Naive B cell (primary cell): Measurements from ENCODE around the gene TMEM9. TPM values are rescaled to one million over a fixed set of nuclear protein-coding genes. Genes with fewer than 3 reads are reported as not detected.

Experiments
- ATAC-seq, 2 donors: fragments of 150-1000 bp; cut with Tn5 transposase; 2 replicates each; pipeline ENCODE4 v1.10.0; 2021; ENCODE audit warnings: low read depth in 2 of 2, mild to moderate bottlenecking in 2 of 2, moderate library complexity in 2 of 2
- DNase-seq: peaks from one replicate; pipeline ENCODE4 v3.0.0; 2022
- H3K27ac Mint-ChIP-seq, 6 donors: one replicate each; pipeline ENCODE4 v1.8.0; 2020 to 2022; ENCODE audit warnings: mild to moderate bottlenecking in 6 of 6, mixed read lengths in 6 of 6, moderate library complexity in 5 of 6, inconsistent platforms in 2 of 6
- H3K27me3 Mint-ChIP-seq, 3 donors: one replicate each; pipeline ENCODE4 v1.8.0; 2021 to 2022; ENCODE audit warnings: mixed read lengths in 3 of 3, mild to moderate bottlenecking in 1 of 3
- H3K36me3 Mint-ChIP-seq, 2 donors: one replicate each; pipeline ENCODE4 v1.8.0; 2020 to 2022; ENCODE audit warnings: mixed read lengths in 2 of 2, inconsistent platforms in 1 of 2, mild to moderate bottlenecking in 1 of 2
- H3K4me1 Mint-ChIP-seq, 3 donors: one replicate each; pipeline ENCODE4 v1.8.0; 2020 to 2022; ENCODE audit warnings: mixed read lengths in 3 of 3, inconsistent platforms in 1 of 3, mild to moderate bottlenecking in 1 of 3, moderate library complexity in 1 of 3
- H3K4me3 Mint-ChIP-seq, 8 donors: one replicate each; pipeline ENCODE4 v1.8.0; 2020 to 2022; ENCODE audit warnings: mild to moderate bottlenecking in 8 of 8, mixed read lengths in 8 of 8, moderate library complexity in 8 of 8, inconsistent platforms in 2 of 8
- H3K9me3 Mint-ChIP-seq, 7 donors: one replicate each; pipeline ENCODE4 v1.8.0; 2020 to 2022; ENCODE audit warnings: mixed read lengths in 7 of 7, mild to moderate bottlenecking in 5 of 7, inconsistent platforms in 2 of 7, moderate library complexity in 1 of 7
- polyA plus RNA-seq, 6 donors: library from polyadenylated mRNA; unstranded; fragments of 300-500 nt; fragmentation: Illumina TruSeq; gene quantifications; one replicate each; pipeline ENCODE4 v1.2.3, GENCODE V29; 2021; ENCODE audit warnings: low read depth in 6 of 6

Gene TMEM9
- polyA plus RNA-seq, 6 donors from 2014 or later: 24.6 to 43.5 (median 31.4) TPM

DNA sequence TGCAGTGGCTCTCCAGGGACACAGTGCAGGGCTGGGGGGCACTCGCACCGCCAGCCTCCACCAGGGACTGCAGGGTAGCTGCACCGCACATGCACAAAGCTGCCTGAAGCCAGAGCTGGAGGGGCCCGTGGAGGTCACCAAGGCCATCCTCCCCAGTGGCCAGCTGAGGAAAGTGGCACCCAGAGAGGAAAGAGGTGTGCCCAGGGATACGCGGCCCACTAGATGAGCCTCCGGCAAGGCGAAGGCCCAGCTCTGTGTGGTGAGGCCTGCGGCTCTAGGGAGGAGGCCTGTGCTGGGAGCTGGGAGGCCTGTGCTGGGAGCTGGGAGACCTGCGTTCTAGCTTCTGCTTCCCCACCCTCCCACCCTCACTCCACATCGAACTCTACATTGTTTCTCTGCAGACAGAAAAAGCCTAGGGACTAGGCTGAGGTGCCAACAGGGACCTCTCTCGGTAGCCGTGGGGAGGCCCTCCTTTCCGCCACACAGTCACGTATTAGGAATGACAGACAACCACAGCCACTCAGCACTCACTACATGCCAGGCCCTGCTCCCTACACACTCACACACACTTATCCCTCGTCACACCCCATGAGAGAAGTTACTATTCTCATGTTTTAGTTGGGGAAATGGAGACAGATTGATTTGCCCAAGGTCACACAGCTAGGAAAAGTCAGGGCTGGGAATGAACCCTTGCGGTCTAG, 26.4 kb downstream of the TMEM9 start:
- ATAC-seq (no peak), DNase-seq (no peak)
- H3K4me3 Mint-ChIP-seq: no peak overlapping the region
- peaks cover 0 to 4% (median 1%) of the 10 kb centered on the region in 7 donors for H3K9me3 Mint-ChIP-seq
- peaks cover 7 to 13% (median 7%) of the 10 kb centered on the region in 3 donors for H3K27me3 Mint-ChIP-seq
- H3K36me3 Mint-ChIP-seq: peaks cover 2 to 4% of the 10 kb centered on the region in 2 donors
- peak overlapping the region in 1 of 6 donors; percentile 72 for H3K27ac Mint-ChIP-seq
- H3K4me1 Mint-ChIP-seq: peaks cover 0 to 7% (median 0%) of the 10 kb centered on the region in 3 donors

DNA sequence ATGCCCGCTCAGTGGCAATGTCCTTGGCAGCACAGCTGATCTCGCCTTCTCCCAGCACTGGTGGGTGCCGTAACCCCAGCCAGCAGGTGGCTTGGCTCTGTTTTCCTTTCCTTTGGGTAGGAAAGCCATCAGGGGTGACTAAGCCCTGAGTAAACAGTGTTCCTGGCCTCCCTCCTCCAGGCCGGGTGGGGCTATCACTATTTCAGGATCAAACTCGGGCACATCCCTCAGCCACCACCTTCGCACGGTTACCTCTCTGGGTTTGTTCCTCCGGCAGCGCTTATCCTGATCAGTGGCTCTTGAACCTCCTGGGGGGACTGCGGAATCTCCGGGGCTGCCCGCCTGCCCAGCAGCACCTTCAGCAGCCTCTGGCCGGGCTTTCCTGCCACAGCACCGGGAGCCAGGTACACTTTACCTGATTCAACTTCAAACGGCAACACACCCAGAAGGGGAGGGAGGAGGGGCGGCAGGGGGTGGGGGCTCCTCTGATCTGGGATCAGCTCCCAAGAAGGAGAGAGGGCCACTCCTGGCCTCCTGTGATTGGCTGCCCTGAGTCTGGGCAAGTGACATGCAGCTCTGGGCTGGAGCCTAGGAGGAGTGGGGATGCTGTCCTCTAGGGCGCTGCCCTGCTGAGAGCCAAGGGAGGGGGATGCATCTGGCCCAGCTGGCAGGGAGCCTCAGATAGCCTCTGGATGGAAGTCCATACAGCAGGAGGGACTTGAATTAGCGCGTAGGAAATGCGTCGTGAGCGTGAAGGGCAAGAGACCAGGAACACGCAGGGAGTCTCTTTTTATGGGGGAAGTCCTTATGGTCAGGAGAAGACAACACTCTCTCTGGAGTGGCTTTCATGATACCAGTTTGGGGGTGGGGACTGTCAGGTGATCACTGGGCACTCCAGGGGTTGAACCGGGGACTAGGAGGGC, 27.2 kb downstream of the TMEM9 start, which contains the start of gene ASCL5:
TSS of gene ASCL5 (minus strand) at position 353 of the 923 bp plus-strand sequence. CDS start 11,812 bp downstream, outside the sequence.
- peaks cover 7 to 13% (median 8%) of the 10 kb centered on the region in 3 donors for H3K27me3 Mint-ChIP-seq
- no peak for DNase-seq

DNA sequence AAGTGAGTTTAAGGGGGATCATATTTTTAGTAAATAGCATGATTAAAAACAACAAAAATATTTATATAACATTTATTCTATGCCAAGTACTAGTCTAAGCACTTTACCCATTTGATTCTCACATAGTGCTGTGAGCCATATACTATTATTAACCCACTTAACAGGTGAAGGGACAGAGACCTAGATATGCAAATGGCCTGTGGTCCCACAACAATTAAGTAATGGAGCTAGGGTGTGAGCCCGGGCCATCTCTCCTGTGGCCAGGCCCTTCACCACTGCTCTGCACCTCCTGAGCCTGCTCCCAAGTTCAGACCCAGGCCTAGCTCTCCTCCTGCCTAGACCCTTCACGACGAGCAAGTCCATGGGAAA, 27.8 kb downstream of the TMEM9 start:
- peaks cover 0 to under 1% (median 0%) of the 10 kb centered on the region in 3 donors for H3K4me1 Mint-ChIP-seq
- peaks cover 0 to 2% (median 0%) of the 10 kb centered on the region in 7 donors for H3K9me3 Mint-ChIP-seq
- H3K27ac Mint-ChIP-seq: no peak overlapping the region
- ATAC-seq (no peak), DNase-seq (no peak)
- H3K4me3 Mint-ChIP-seq: no peak overlapping the region
- peaks cover 7 to 14% (median 13%) of the 10 kb centered on the region in 3 donors for H3K27me3 Mint-ChIP-seq
- H3K36me3 Mint-ChIP-seq: no peaks in the 10 kb centered on the region

More for the DNA sequence above, 27.2 kb downstream of the TMEM9 start, which contains the start of gene ASCL5:
- Mint-ChIP-seq H3K4me1 (peaks cover 0 to 7% (median 0%) of the 10 kb centered on the region in 3 donors), H3K4me3 (no peak within 1 kb of the TSS), H3K9me3 (peaks cover 0 to 4% (median 0%) of the 10 kb centered on the region in 7 donors), H3K36me3 (no peaks in the 10 kb centered on the region), H3K27ac (peak within 1 kb of the TSS in 1 of 6 donors; percentile 72)
- ATAC-seq: no peak

DNA sequence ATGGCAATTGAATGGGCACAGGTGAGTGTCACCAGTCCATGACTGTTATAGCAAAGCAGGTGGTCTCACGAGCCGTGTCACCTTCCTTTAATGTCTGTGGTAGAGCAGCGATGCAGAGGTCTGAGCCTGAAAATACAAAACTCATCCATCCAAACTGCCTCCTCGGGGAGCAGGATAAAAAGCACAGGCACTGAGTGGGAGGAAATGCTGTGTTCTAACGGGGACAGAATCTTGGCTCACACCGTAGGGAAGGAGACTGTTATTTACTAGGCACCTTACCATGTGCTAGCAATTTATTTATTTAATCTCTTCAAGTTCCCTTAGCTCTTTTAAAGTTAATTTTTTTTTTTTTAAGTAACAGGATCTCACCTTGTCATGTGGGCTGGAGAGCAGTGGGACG, 28.5 kb downstream of the TMEM9 start:
- H3K4me3 Mint-ChIP-seq: no peak overlapping the region
- no peaks in the 10 kb centered on the region for H3K4me1 Mint-ChIP-seq
- H3K36me3 Mint-ChIP-seq: no peaks in the 10 kb centered on the region
- H3K9me3 Mint-ChIP-seq: peaks cover 0 to 2% (median 0%) of the 10 kb centered on the region in 7 donors
- peaks cover 7 to 20% (median 13%) of the 10 kb centered on the region in 3 donors for H3K27me3 Mint-ChIP-seq
- ATAC-seq (no peak), DNase-seq (no peak)
- H3K27ac Mint-ChIP-seq: no peak overlapping the region

DNA sequence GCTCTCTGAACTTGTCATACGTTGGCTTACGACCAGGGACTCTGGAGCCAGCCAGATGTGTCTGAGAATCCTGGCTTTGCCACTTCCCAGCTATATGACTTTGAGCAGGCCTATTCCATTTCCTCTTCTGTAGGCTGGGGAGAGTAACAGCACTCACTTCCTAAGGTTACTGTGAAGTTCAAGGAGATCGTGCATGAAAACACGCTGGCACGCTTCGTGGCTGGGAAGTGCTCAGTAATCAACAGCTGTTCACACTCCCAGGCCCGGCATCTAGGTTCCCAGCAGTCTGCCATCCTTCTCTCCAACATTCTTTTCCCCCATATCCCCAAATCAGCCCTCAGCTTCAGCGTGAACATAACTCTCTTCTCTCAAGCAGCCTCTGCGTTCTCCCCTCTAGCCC, 29.3 kb downstream of the TMEM9 start:
- H3K27ac Mint-ChIP-seq: no peak overlapping the region
- DNase-seq (no peak), ATAC-seq (no peak)
- no peak overlapping the region for H3K4me3 Mint-ChIP-seq
- H3K36me3 Mint-ChIP-seq: no peaks in the 10 kb centered on the region
- peaks cover 0 to 4% (median 1%) of the 10 kb centered on the region in 3 donors for H3K4me1 Mint-ChIP-seq
- H3K9me3 Mint-ChIP-seq: no peaks in the 10 kb centered on the region
- H3K27me3 Mint-ChIP-seq: peaks cover 7 to 20% (median 13%) of the 10 kb centered on the region in 3 donors

DNA sequence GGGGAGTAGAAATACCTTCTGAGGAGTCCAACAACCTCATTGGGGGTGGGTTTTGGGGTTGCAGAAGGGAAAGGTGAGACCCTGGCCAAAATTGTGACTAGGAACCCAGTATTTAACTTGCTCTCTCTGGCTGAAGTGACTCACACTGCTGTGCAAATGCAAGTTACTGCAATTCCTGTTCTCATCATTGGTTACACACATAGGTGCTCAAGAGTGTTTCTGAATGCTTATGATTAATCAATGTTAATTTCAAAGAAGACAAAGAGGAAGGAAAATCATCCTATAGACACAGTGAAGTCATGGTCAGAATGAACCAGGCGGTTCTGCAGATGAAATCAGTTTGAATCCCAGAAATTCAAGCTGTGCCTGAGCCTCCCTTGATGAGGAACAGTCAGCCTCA, 30.4 kb downstream of the TMEM9 start:
- H3K4me1 Mint-ChIP-seq: peaks cover 0 to 9% (median 7%) of the 10 kb centered on the region in 3 donors
- no peak overlapping the region for H3K27ac Mint-ChIP-seq
- no peaks in the 10 kb centered on the region for H3K36me3 Mint-ChIP-seq
- H3K27me3 Mint-ChIP-seq: peaks cover 7 to 20% (median 13%) of the 10 kb centered on the region in 3 donors
- no peaks in the 10 kb centered on the region for H3K9me3 Mint-ChIP-seq
- no peak for DNase-seq
- ATAC-seq: no peak
- no peak overlapping the region for H3K4me3 Mint-ChIP-seq

DNA sequence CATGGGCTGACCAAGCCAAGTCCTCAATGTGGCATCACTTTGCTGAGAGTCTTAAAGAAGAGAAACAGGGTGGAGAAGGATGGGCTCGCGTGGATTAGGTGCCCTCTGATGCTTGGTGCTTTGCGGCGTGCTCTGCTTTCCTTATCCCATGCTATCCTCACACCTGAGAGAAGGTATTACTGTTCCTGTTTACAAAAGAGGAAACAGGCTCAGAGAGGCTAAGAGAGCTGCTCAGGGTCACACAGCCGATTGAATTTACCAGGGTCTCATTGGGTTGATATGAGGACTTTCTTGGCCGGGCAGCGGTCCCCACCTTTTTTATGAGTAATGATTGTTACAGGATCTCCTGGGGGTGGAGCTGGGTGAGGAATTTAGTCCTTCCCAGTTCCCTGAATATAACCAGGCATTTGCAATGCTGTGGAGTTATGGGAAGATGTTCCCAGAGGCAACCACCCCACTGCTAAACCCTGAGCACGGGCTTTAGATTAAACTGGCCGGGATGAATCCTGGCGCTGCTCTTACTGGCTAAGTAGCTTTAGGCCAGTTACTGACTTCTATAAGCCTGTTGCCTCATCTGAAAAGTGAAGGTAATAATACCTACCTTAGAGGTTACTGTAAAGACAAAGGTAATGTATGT, 31.8 kb downstream of the TMEM9 start:
- Mint-ChIP-seq H3K27me3 (peaks cover 7 to 20% (median 9%) of the 10 kb centered on the region in 3 donors), H3K9me3 (no peaks in the 10 kb centered on the region), H3K4me1 (peaks cover 0 to 9% (median 7%) of the 10 kb centered on the region in 3 donors), H3K4me3 (no peak overlapping the region), H3K27ac (no peak overlapping the region), H3K36me3 (no peaks in the 10 kb centered on the region)
- DNase-seq (no peak), ATAC-seq (no peak)

DNA sequence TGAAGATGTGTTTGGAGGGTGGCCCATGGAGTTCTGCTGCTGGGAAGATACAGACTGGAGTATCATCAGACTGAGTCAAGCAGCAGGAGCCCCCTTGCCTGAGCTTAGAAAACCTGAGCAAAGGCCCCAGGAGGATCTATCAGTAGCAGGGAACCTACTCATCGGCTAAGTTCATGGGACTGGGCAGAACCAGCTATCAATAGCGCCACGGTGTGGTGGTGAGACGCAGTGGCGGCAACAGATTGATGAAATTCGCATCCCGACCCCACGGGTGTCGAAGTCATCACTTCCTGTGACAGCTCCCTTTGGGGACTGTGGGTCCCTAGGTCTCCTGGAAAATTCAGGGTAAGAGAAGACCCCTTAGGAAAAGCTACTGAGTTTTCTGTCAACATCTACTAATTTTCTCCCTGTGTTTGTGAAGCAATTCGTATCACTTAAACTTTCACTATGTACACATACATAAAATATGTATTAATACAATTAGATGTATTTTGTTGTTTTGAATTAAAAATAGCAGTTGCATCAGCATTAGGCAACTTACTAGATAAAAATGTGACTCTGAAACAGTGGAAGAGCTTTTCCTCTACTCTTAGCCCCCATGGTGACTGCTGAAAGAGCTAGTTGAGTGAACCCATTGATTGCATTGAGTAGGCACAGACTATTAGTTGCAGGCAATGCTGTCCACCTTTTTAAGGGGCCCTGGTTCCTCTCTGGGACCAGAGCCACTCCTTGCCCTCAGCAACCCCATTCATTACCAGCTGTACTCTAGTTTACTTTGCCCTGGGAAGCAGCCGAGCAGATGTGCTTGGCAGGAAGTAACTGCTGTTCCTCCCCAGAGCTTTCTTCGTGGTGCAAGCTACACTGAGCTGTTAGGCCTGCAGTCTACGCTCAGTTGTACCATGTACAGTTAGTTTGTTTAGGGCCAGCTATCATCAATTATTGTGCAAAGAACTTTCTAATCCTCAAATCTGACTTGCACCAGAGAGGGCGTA, 34.8 kb downstream of the TMEM9 start:
- ATAC-seq (peak in 1 of 2 donors; percentile 46), DNase-seq (no peak)
- peaks cover under 1 to 36% (median 14%) of the 10 kb centered on the region in 3 donors for H3K27me3 Mint-ChIP-seq
- no peak overlapping the region for H3K4me3 Mint-ChIP-seq
- H3K9me3 Mint-ChIP-seq: no peaks in the 10 kb centered on the region
- no peaks in the 10 kb centered on the region for H3K36me3 Mint-ChIP-seq
- no peak overlapping the region for H3K27ac Mint-ChIP-seq
- peaks cover 6 to 9% (median 7%) of the 10 kb centered on the region in 3 donors for H3K4me1 Mint-ChIP-seq

DNA sequence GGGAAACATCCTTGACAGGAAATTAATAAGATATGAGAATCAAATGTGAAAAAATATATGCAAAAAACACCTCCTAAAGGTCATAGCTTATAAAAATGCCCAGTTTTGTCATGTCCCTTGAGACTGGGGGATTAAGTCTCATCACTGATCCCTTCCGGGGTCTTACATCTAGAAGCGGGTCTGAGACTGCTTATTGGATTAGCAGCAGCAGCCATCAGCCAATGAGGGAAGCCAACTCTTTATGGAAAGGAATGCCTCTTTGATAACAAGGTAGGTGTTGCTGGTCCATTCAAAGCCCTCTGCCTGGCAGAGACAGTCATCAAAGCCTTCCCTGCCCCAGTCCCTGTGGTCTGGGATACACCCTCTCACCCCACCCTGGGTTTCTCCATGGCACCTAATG, 38.2 kb downstream of the TMEM9 start:
- DNase-seq (no peak), ATAC-seq (no peak)
- H3K4me3 Mint-ChIP-seq: peak overlapping the region in 4 of 8 donors; percentile 22 to 66 (median 55)
- H3K36me3 Mint-ChIP-seq: no peaks in the 10 kb centered on the region
- H3K27me3 Mint-ChIP-seq: peaks cover 25 to 46% (median 29%) of the 10 kb centered on the region in 3 donors
- H3K9me3 Mint-ChIP-seq: no peaks in the 10 kb centered on the region
- peaks cover 7 to 17% (median 13%) of the 10 kb centered on the region in 3 donors for H3K4me1 Mint-ChIP-seq
- peak overlapping the region in 1 of 6 donors; percentile 32 for H3K27ac Mint-ChIP-seq

DNA sequence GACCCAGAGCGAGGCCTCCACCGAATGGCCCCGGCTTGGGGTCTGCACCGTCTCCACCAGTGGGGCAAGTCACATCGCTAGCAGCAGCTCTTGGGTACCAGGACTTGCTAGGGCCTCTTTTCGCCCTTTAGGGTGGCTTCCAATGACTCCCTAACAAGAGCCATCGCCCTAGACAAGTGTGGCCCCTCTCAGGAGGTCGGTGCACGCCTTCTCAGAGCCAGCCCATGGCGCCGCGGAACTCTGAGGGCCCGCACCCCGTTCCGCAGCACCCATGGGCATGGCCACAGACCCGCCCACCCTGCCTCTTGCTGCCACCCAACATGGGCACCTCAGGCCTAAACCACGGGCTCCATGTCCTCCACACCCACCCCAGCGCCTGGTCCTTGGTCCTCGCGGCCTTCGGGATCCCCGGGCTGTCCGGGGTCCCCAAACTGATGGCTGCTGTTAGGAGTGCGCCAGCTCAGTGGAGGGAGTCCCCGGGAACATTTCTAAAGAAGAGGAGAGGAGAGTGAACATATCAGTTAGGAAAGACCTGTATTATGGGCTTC, 38.8 kb downstream of the TMEM9 start:
- Mint-ChIP-seq H3K27ac (no peak overlapping the region), H3K4me1 (peaks cover 7 to 17% (median 13%) of the 10 kb centered on the region in 3 donors), H3K9me3 (no peaks in the 10 kb centered on the region), H3K4me3 (peak overlapping the region in 4 of 8 donors; percentile 22 to 66 (median 56)), H3K36me3 (no peaks in the 10 kb centered on the region), H3K27me3 (peaks cover 25 to 46% (median 33%) of the 10 kb centered on the region in 3 donors)
- no peak for ATAC-seq
- DNase-seq: no peak

DNA sequence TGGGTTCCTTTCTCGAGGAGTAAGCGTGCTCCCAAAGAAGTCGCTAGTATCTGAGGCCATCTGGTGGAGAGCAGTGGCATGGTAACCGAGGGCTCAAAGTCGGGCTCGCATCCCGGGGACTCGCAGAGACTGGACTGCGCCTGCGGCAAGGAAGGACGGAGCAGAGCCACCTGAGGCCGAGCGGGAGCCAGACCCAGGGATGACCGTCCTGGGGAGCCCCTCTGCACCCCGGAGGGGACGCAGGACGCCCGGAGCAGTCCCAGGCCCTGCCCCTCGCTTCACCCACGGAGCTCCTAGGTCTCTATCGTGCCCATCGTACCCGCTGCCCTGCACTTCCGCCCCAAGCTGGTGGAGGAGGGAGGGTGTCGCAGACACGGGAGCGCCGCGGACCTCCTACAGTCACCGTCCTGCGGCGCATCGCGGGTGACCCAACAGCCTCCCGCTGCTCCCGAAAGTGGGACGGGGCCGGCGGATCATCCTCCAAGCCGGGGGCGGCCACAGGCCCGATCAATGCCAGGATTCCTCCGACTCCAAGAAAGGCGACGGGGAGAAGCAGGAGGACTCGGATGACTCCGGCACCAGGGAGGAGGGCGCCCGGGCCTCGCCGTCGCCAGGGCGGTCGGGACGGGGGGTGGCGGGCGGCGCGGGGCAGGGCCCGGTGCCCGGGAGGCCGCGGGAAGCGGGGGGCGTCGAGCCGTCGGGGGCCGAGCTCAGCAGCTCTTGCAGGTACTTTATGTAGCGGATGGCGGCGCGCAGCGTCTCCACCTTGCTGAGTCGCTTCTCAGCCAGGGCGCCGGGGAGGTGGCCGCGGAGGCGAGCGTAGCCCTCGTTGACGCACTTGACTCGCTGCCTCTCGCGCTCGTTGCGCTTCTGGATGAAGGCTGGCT, 39.8 kb downstream of the TMEM9 start:
- Mint-ChIP-seq H3K4me1 (peaks cover 0 to 13% (median 11%) of the 10 kb centered on the region in 3 donors), H3K4me3 (peak overlapping the region; percentile 81 to 94 (median 87)), H3K36me3 (no peaks in the 10 kb centered on the region), H3K27me3 (peaks cover 25 to 46% (median 33%) of the 10 kb centered on the region in 3 donors), H3K27ac (peak overlapping the region in 1 of 6 donors; percentile 80), H3K9me3 (no peaks in the 10 kb centered on the region)
- peak; percentile 83 for ATAC-seq
- peak; percentile 62 for DNase-seq
